Activated T-cell treated with anti-CD3 and anti-CD28 coated beads, Interleukin-2, amount 50 U/mL, for 4 hours (primary cell): Measurements from ENCODE around the gene USP1. TPM values are rescaled to one million over a fixed set of nuclear protein-coding genes. Genes with fewer than 3 reads are reported as not detected.

Experiments
- ATAC-seq, 2 donors: fragments of 200-7000 bp; cut with Tn5 transposase; one replicate each; pipeline ENCODE4 v1.10.0; 2021
- DNase-seq: peaks from one replicate; pipeline ENCODE4 v3.0.0-alpha.2; 2020
- H3K27me3 Mint-ChIP-seq: one replicate; pipeline ENCODE4 v1.8.0; 2021; ENCODE audit warnings: low read depth, mixed read lengths
- H3K36me3 Mint-ChIP-seq: one replicate; pipeline ENCODE4 v1.8.0; 2022; ENCODE audit warnings: mixed read lengths; ENCODE audit not compliant: insufficient read depth
- H3K4me1 Mint-ChIP-seq: one replicate; pipeline ENCODE4 v1.8.0; 2021; ENCODE audit warnings: low read depth, mixed read lengths
- H3K4me3 Mint-ChIP-seq: one replicate; pipeline ENCODE4 v1.8.0; 2021; ENCODE audit warnings: mild to moderate bottlenecking, moderate library complexity, mixed read lengths
- H3K9me3 Mint-ChIP-seq: one replicate; pipeline ENCODE4 v1.8.0; 2021; ENCODE audit warnings: mixed read lengths
- total RNA-seq, 3 donors: library from RNA; stranded (reverse); gene quantifications; one replicate each; pipeline ENCODE4 v1.2.1, GENCODE V29; 2021

USP1 gene
- total RNA-seq, 3 donors from 2014 or later: 71.5 to 79.0 (median 72.5) TPM

DNA sequence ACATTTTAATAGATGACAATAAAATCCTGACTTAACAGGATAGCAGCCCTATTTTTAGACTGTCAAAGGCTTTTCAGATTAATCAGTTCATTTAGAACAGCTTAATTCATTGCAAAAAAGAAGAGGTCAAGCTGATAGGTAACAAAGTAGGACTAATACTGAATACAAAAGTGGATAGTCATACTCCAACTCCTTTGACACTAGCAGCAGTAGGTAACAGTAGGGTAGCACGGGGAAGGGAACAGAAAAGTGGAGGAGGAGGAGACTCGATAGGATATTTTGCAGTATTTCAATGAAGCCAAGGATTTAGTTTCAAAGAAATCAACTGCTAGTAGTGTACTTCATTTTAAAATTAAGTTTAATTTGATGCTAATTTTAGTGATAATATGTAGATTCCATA is 51.1 kb downstream of the USP1 start:
- DNase-seq (no peak), ATAC-seq (no peak)
- Mint-ChIP-seq H3K27me3 (no peaks in the 10 kb centered on the region), H3K9me3 (no peaks in the 10 kb centered on the region), H3K4me1 (no peaks in the 10 kb centered on the region), H3K4me3 (no peak overlapping the region), H3K36me3 (peaks cover 6% of the 10 kb centered on the region)

DNA sequence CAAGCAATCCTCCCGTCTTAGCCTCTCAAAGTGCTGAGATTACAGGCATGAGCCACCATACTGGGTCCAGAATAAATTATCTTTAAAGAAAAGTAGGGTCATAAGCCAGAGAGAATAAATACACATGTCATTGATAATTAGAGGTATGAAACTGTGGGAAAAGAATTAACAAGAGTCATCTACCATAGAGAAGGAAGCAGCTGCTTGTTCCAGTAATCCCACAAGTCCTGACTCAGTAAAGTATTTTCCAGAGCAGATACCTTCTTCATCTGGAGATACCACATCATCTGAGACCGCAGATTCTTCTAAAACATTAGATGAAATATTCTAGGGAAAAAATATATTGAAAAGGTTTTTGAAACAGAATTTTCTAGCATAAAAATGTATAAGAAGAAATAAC is 55.7 kb downstream of the USP1 start:
- Mint-ChIP-seq H3K9me3 (no peaks in the 10 kb centered on the region), H3K4me1 (no peaks in the 10 kb centered on the region), H3K4me3 (no peak overlapping the region), H3K27me3 (no peaks in the 10 kb centered on the region), H3K36me3 (peaks cover 15% of the 10 kb centered on the region)
- DNase-seq (no peak), ATAC-seq (no peak)

DNA sequence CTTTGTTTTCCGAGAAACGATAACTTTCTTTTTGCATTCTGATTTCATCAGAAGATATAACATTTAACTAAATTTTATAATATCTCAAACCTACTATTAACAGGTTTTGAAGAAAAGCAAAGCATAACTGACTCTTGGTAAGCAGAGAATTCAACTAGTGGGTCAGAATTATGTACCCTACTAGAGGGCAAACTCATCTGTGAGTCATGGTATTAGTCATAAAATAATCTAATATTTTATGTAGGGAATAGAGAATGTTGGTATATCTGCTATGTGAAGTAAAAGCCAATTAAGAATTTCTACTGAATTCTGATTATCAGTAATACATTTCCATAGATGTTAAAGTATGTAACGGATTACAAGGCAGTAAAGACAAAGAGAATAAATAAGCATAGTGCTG is 56.8 kb downstream of the USP1 start:
- DNase-seq: no peak
- no peaks in the 10 kb centered on the region for H3K4me1 Mint-ChIP-seq

DNA sequence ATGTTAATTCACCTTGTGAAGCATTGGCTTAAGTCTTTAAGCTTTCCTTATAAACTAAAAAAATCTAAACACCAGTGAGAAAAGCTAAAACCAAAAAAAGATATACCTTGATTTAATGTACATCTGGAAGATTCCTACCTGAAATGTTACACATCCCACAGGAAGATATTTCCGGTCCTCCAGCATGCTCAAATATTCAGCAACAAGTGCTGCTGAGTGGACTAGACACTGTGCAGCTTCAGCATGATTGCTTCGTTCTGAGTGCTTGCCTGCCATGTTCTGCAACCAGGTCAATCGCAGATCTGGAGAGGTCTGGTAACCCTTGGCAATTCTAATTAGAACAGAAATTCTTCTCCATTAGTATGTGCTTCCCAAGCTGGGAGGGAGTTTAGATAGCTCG is 57.3 kb downstream of the USP1 start:
- H3K4me3 Mint-ChIP-seq: no peak overlapping the region
- no peaks in the 10 kb centered on the region for H3K4me1 Mint-ChIP-seq
- H3K9me3 Mint-ChIP-seq: no peaks in the 10 kb centered on the region
- no peak for ATAC-seq
- DNase-seq: no peak
- H3K27me3 Mint-ChIP-seq: no peaks in the 10 kb centered on the region
- peaks cover 16% of the 10 kb centered on the region for H3K36me3 Mint-ChIP-seq

More for the DNA sequence above, 56.8 kb downstream of the USP1 start:
- no peaks in the 10 kb centered on the region for H3K27me3 Mint-ChIP-seq
- no peak overlapping the region for H3K4me3 Mint-ChIP-seq
- no peak for ATAC-seq
- H3K36me3 Mint-ChIP-seq: peaks cover 16% of the 10 kb centered on the region
- H3K9me3 Mint-ChIP-seq: no peaks in the 10 kb centered on the region

DNA sequence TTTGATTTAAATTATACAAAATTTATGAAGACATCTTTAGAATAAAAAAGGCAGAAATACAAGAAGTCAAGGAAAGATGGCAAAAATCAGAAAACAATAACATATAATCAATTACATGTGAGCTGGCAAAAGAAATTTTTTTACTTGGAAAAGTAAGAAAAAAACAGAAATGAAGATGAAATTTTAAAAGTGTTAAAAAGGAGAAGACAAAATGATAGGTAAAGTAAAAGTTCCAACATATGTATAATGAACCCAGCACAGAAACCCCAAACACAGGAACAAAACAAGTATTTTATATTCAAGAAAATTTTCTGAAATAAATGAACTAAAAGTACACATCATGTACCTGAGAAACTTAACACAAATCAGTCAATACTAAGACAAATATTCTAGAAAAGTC is 63.4 kb downstream of the USP1 start:
- ATAC-seq: no peak
- DNase-seq: no peak
- Mint-ChIP-seq H3K27me3 (no peaks in the 10 kb centered on the region), H3K4me3 (no peak overlapping the region), H3K36me3 (peaks cover 8% of the 10 kb centered on the region), H3K4me1 (no peaks in the 10 kb centered on the region), H3K9me3 (no peaks in the 10 kb centered on the region)

Other genes starting within 250 kb of the USP1 start
- under 1 TPM; 0.13 to 0.19 (median 0.18) TPM for gene L1TD1, start 242.2 kb upstream of the USP1 start, total RNA-seq
- gene KANK4, start 117.6 kb upstream of the USP1 start, total RNA-seq: not detected
- gene ANGPTL3, start 160.5 kb downstream of the USP1 start, total RNA-seq: not detected